Aorta (tissue), 5 donors: ENCODE measurements around the gene RPA1. TPM values are rescaled to one million over a fixed set of nuclear protein-coding genes. Genes with fewer than 3 reads are reported as not detected.

Experiments
- ATAC-seq: fragments of 200-7000 bp; cut with Tn5 transposase; one replicate; pipeline ENCODE4 v1.9.1; 2022; ENCODE audit warnings: moderate library complexity; ENCODE audit not compliant: low FRiP score
- DNase-seq, 2 donors: peaks; one replicate each; pipeline ENCODE4 v3.0.0-alpha.2; 2020
- H3K27ac ChIP-seq, 2 donors: one replicate each; pipeline ENCODE4 v1.5.1; 2013; ENCODE audit warnings: low read length in 2 of 2, mild to moderate bottlenecking in 2 of 2, moderate library complexity in 2 of 2, control low read depth in 1 of 2, inconsistent platforms in 1 of 2, low read depth in 1 of 2
- H3K27me3 ChIP-seq, 2 donors: one replicate each; pipeline ENCODE4 v1.6.1; 2013; ENCODE audit warnings: control low read depth in 1 of 2, low read length in 1 of 2, mild to moderate bottlenecking in 1 of 2, moderate library complexity in 1 of 2; ENCODE audit not compliant: insufficient read depth in 2 of 2, control insufficient read depth in 1 of 2
- H3K36me3 ChIP-seq, 2 donors: one replicate each; pipeline ENCODE4 v1.6.1; 2013; ENCODE audit warnings: control low read depth in 1 of 2, low read length in 1 of 2, mild to moderate bottlenecking in 1 of 2; ENCODE audit not compliant: insufficient read depth in 2 of 2, control insufficient read depth in 1 of 2
- H3K4me1 ChIP-seq, 2 donors: one replicate each; pipeline ENCODE4 v1.6.1; 2013; ENCODE audit warnings: low read length in 2 of 2, control low read depth in 1 of 2, mild to moderate bottlenecking in 1 of 2, moderate library complexity in 1 of 2; ENCODE audit not compliant: insufficient read depth in 2 of 2, control insufficient read depth in 1 of 2
- H3K4me3 ChIP-seq, 2 donors: one replicate each; pipeline ENCODE4 v1.5.1; 2013; ENCODE audit warnings: low read length in 2 of 2, control low read depth in 1 of 2, mild to moderate bottlenecking in 1 of 2
- H3K9me3 ChIP-seq: one replicate; pipeline ENCODE4 v1.6.1; 2013; ENCODE audit warnings: mild to moderate bottlenecking, low read length; ENCODE audit not compliant: control insufficient read depth
- WGBS, 2 donors: extraction: QIAGEN DNeasy Blood & Tissue Kit; methylation state at CpG; one replicate each; pipeline ENCODE4 v1.1.7; 2013; 5-methylcytosine and 5-hydroxymethylcytosine counted together
- intact Hi-C, 2 donors: fragments of 100-400 bp; cut with DNase I; formaldehyde crosslinking; loops; one replicate each; pipeline versions ENCODE4 v1.14.2 to v1.15.0; 2022
- polyA plus RNA-seq, 2 donors: library from polyadenylated mRNA; stranded (reverse); fragments of 200-250 nt; gene quantifications; one replicate each; pipeline ENCODE4 v1.2.3, GENCODE V29; 2013
- total RNA-seq, 2 donors: library from RNA; stranded (reverse); fragmentation: NEBNext Ultra II Directional; extraction: Animal tissue kit (Norgen Biotek cat#: 25700); gene quantifications; one replicate each; pipeline ENCODE4 v1.2.1, GENCODE V29; 2021
- donor health status: healthy with polysubstance abuse.
- donor health status: Bipolar disorder and iron deficiency.
- donor health status: DM: no; HTN: no; CAD: no.
- donor health status: DM: no; HTN: no; CAD: no.
- donor health status: DM: yes; HTN: yes; CAD: no.

The RPA1 gene
- total and polyA plus RNA-seq, 4 donors = 17.2 to 75.0 (median 44.4) TPM

GRCh38 chr17:1914661-1915083, 84.9 kb downstream of the RPA1 start:
- no peaks in the 10 kb centered on the region for H3K27me3 ChIP-seq
- no peaks in the 10 kb centered on the region for H3K36me3 ChIP-seq
- intact Hi-C loops = no loop called here
- peak in 1 of 2 donors; percentile 20 for DNase-seq
- 40 to 47% methylated on average over 8 of the region's 8 CpGs for WGBS, 2 donors
- H3K4me1 ChIP-seq = no peaks in the 10 kb centered on the region
- H3K27ac ChIP-seq = no peak overlapping the region
- no peaks in the 10 kb centered on the region for H3K9me3 ChIP-seq
- no peak overlapping the region for H3K4me3 ChIP-seq
- ATAC-seq = no peak

GRCh38 chr17:1915889-1916288, 86.1 kb downstream of the RPA1 start:
- Histone ChIP-seq H3K27ac (no peak overlapping the region), H3K27me3 (no peaks in the 10 kb centered on the region), H3K4me1 (no peaks in the 10 kb centered on the region), H3K4me3 (no peak overlapping the region), H3K36me3 (no peaks in the 10 kb centered on the region), H3K9me3 (no peaks in the 10 kb centered on the region)
- DNase-seq (peak in 1 of 2 donors; percentile 7), ATAC-seq (no peak)
- intact Hi-C loops = no loop called here
- WGBS, 2 donors = 82 to 84% methylated on average over 12 of the region's 12 CpGs

GRCh38 chr17:1916316-1916715, 86.5 kb downstream of the RPA1 start:
- no peak overlapping the region for H3K27ac ChIP-seq
- intact Hi-C loops = no loop called here
- ATAC-seq = no peak
- DNase-seq = peak in 1 of 2 donors; percentile 12
- no peaks in the 10 kb centered on the region for H3K36me3 ChIP-seq
- H3K4me1 ChIP-seq = no peaks in the 10 kb centered on the region
- no peak overlapping the region for H3K4me3 ChIP-seq
- 64 to 69% methylated on average over 14 of the region's 14 CpGs for WGBS, 2 donors
- H3K9me3 ChIP-seq = no peaks in the 10 kb centered on the region
- H3K27me3 ChIP-seq = no peaks in the 10 kb centered on the region

GRCh38 chr17:1916963-1917715, 87.3 kb downstream of the RPA1 start:
- no peaks in the 10 kb centered on the region for H3K27me3 ChIP-seq
- no peak overlapping the region for H3K27ac ChIP-seq
- no peaks in the 10 kb centered on the region for H3K4me1 ChIP-seq
- ATAC-seq (no peak), DNase-seq (peak in 1 of 2 donors; percentile 37)
- no peaks in the 10 kb centered on the region for H3K36me3 ChIP-seq
- no peaks in the 10 kb centered on the region for H3K9me3 ChIP-seq
- 75 to 77% methylated on average over 29 of the region's 29 CpGs for WGBS, 2 donors
- intact Hi-C loops = no loop called here
- no peak overlapping the region for H3K4me3 ChIP-seq

- WGBS, 2 donors = 75 to 78% methylated on average over 29 of the region's 29 CpGs
- H3K4me1 ChIP-seq = no peaks in the 10 kb centered on the region
- no peak for DNase-seq
- H3K4me3 ChIP-seq = no peak overlapping the region
- intact Hi-C loops = no loop called here
- no peaks in the 10 kb centered on the region for H3K36me3 ChIP-seq
- no peaks in the 10 kb centered on the region for H3K27me3 ChIP-seq
- H3K27ac ChIP-seq = no peak overlapping the region
- no peaks in the 10 kb centered on the region for H3K9me3 ChIP-seq
- no peak for ATAC-seq
Measured at GRCh38 chr17:1918346-1919162, 88.7 kb downstream of the RPA1 start.

- Histone ChIP-seq H3K27ac (no peak overlapping the region), H3K4me1 (no peaks in the 10 kb centered on the region), H3K9me3 (no peaks in the 10 kb centered on the region), H3K27me3 (no peaks in the 10 kb centered on the region), H3K36me3 (no peaks in the 10 kb centered on the region), H3K4me3 (no peak overlapping the region)
- no peak for ATAC-seq
- no peak for DNase-seq
- WGBS, 2 donors = 76 to 77% methylated on average over 13 of the region's 13 CpGs
- intact Hi-C loops = no loop called here
Measured at GRCh38 chr17:1919201-1919600, 89.4 kb downstream of the RPA1 start.

- WGBS, 2 donors = 84 to 89% methylated on average over 19 of the region's 19 CpGs
- H3K4me3 ChIP-seq = no peak overlapping the region
- H3K27ac ChIP-seq = no peak overlapping the region
- no peaks in the 10 kb centered on the region for H3K9me3 ChIP-seq
- H3K36me3 ChIP-seq = no peaks in the 10 kb centered on the region
- no peaks in the 10 kb centered on the region for H3K27me3 ChIP-seq
- intact Hi-C loops = no loop called here
- no peak for DNase-seq
- no peak for ATAC-seq
- no peaks in the 10 kb centered on the region for H3K4me1 ChIP-seq
Measured at GRCh38 chr17:1920948-1921351, 91.1 kb downstream of the RPA1 start.

GRCh38 chr17:1928976-1929375, 99.2 kb downstream of the RPA1 start:
- Histone ChIP-seq H3K27ac (no peak overlapping the region), H3K27me3 (no peaks in the 10 kb centered on the region), H3K9me3 (no peaks in the 10 kb centered on the region), H3K4me3 (no peak overlapping the region), H3K4me1 (no peaks in the 10 kb centered on the region), H3K36me3 (no peaks in the 10 kb centered on the region)
- 56 to 57% methylated on average over 12 of the region's 12 CpGs for WGBS, 2 donors
- intact Hi-C loops = no loop called here
- DNase-seq (no peak), ATAC-seq (no peak)

GRCh38 chr17:1930337-1930645, 100.5 kb downstream of the RPA1 start:
- Histone ChIP-seq H3K9me3 (no peaks in the 10 kb centered on the region), H3K4me3 (no peak overlapping the region), H3K27me3 (no peaks in the 10 kb centered on the region), H3K4me1 (no peaks in the 10 kb centered on the region), H3K27ac (no peak overlapping the region), H3K36me3 (no peaks in the 10 kb centered on the region)
- intact Hi-C loops = no loop called here
- DNase-seq (no peak), ATAC-seq (no peak)
- 68 to 71% methylated on average over 8 of the region's 8 CpGs for WGBS, 2 donors
